HG03280 (cell line): Measurements from ENCODE around the gene DERL3.

ENCODE experiments used
- ATAC-seq: cut with Tn5 transposase; IDR thresholded peaks from one replicate; pipeline ENCODE4 v1.9.1; 2021; ENCODE audit warnings: mild to moderate bottlenecking, moderate library complexity; ENCODE audit not compliant: unreplicated experiment

The DERL3 gene

GRCh38 chr22:23847991-23848864 is 9.4 kb upstream of the DERL3 start:
- no peak for ATAC-seq

GRCh38 chr22:23847310-23847920 is 8.6 kb upstream of the DERL3 start:
- no peak for ATAC-seq

- ATAC-seq = no peak
Observed at GRCh38 chr22:23846081-23846469, 7.3 kb upstream of the DERL3 start.

- no peak for ATAC-seq
Observed at GRCh38 chr22:23845265-23846080, 6.7 kb upstream of the DERL3 start.

GRCh38 chr22:23844739-23845202 is 6.0 kb upstream of the DERL3 start:
- no peak for ATAC-seq

GRCh38 chr22:23842599-23842998 is 3.8 kb upstream of the DERL3 start:
- ATAC-seq = no peak

- no peak for ATAC-seq
Observed at GRCh38 chr22:23841736-23842445, 3.1 kb upstream of the DERL3 start.

GRCh38 chr22:23841292-23841691 is 2.5 kb upstream of the DERL3 start:
- ATAC-seq = no peak

- no peak for ATAC-seq
Observed at GRCh38 chr22:23840026-23840425, 1.2 kb upstream of the DERL3 start.

- peak; percentile 0 for ATAC-seq
Observed at GRCh38 chr22:23837911-23838680, 710 bp downstream of the DERL3 start.

GRCh38 chr22:23837496-23837859 is 1.3 kb downstream of the DERL3 start:
- no peak for ATAC-seq

GRCh38 chr22:23836692-23837495 is 1.9 kb downstream of the DERL3 start:
- no peak for ATAC-seq

GRCh38 chr22:23836281-23836680 is 2.5 kb downstream of the DERL3 start:
- no peak for ATAC-seq

- ATAC-seq = no peak
Observed at GRCh38 chr22:23835484-23836144, 3.2 kb downstream of the DERL3 start.

GRCh38 chr22:23834793-23835483 is 3.9 kb downstream of the DERL3 start:
- no peak for ATAC-seq

- no peak for ATAC-seq
Observed at GRCh38 chr22:23834406-23834792, 4.4 kb downstream of the DERL3 start.

- ATAC-seq = no peak
Observed at GRCh38 chr22:23833911-23834317, 4.9 kb downstream of the DERL3 start.
